SK-N-DZ (cell line): Measurements from ENCODE around the gene SREK1IP1.
A peak's percentile ranks its signal among the peaks of the same experiment; 100 is the strongest.

Experiments used
- DNase-seq: peaks from one replicate; pipeline ENCODE4 v3.0.0-alpha.2; 2015; ENCODE audit warnings: low spot score

SREK1IP1 gene

GRCh38 chr5:64685866-64686265, 82.6 kb downstream of the SREK1IP1 start:
- DNase-seq, result no peak

GRCh38 chr5:64682608-64683007, 85.9 kb downstream of the SREK1IP1 start:
- no peak for DNase-seq

GRCh38 chr5:64680289-64680688, 88.2 kb downstream of the SREK1IP1 start:
- peak; percentile 11 for DNase-seq

GRCh38 chr5:64678374-64678773, 90.1 kb downstream of the SREK1IP1 start:
- DNase-seq, result peak; percentile 5

GRCh38 chr5:64671678-64672077, 96.8 kb downstream of the SREK1IP1 start:
- DNase-seq, result no peak

GRCh38 chr5:64670277-64670676, 98.2 kb downstream of the SREK1IP1 start:
- no peak for DNase-seq
